Activated naive CD4-positive, alpha-beta T cell (primary cell): ENCODE results near the gene E2F7.
A peak's percentile ranks its signal among the peaks of the same experiment; 100 is the strongest.

ENCODE experiments used
- DNase-seq, 4 experiments: peaks; one replicate each; lab custom pipeline; 2025; lab: John Stamatoyannopoulos, UW

E2F7 gene

DNA sequence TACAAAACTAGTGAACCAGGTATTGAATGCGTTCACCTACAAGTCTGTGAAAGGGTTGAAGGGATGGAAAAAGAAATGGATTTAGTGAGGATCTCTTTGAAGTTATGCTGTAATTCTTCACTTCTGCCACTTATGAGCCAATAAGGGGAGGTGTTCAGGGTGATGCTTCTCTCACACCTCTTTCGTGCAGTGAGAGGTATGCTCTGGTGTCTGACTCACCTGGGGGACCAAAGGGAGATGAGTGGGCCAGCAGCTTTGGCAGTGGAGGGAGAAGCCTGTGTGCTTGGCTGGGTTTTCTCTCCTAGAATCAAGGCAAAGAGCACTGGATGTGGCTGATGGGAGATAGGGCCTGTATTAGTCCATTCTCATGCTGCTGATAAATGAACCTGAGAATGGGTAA is 45.4 kb downstream of the E2F7 start:
- DNase-seq, result no peak

DNA sequence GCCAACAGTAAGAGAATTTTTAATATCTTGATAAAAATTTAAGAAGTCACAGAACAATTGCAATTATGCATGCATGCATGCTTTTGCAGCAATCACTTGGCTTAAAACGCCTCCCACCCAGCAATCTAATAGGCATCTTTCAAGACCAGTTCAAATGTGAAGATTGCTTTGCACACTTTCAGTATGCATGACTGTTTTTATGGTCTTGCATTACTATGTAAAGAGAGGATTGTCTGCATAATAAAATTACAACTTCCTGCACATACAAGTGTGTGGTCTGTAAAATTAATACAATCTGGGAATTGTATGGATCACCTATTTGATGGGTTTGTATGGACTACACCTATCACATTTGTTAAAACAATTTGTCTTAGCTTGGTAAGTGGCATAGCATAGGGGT is 48.8 kb downstream of the E2F7 start:
- DNase-seq, result no peak

DNA sequence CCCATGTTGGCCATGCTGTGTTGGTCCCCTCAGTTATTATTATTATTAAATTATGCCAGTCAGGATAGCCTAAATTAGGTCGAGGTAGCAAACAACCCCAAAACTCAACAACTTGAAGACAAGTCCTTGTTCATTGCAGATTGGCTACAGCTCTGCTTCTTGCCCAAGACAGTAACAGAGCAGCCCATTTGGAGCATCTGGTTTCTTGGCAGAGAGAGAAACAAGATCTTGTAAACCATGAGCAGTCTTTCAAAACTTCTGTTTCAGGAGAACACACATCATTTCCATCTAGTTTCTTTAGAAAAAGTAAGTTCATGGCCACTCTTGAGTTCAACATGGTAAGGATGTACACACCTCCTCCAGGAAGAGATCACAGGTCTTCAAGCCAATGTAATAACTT is 52.3 kb downstream of the E2F7 start:
- DNase-seq, result no peak

DNA sequence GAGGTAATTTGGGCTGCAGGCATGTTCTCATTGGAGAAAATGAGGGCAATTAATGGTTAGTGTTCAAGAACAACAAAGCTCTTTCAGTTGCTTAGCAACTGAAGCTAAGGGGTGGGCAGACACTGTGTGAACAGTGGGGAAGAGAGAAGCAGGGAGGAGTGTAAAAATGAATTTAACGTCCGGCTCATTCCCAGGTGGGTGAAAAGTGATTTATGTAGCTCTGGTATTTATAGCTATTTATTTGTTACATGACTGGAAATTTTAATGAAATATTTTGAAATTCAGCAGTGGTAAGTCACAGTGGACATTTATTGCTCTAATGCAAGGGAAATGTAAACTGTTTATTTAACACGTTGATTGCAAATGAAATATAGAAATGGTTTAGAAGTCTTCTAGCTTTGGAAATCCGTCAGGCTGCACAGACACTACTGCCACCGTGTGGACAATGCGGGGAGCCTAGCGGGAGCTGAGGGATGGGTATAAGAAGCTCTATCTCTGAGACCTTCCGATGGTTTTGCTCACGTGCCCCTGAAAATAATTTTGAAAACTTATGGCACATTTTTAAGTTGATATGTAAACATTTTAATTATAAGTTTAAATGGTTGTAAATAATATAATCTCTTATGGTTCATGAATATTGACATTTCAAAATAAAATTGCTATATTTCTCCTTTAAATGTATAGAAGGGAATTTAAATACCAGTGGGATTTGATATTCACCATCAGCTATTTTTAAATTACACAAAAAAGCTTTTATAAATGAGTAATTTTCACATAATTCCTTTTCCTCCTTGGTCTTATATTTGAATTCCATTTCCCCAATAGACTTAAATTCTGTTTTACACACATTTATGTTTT is 54.4 kb downstream of the E2F7 start:
- peak in 3 of 4 experiments; percentile 29 to 41 (median 30) for DNase-seq

DNA sequence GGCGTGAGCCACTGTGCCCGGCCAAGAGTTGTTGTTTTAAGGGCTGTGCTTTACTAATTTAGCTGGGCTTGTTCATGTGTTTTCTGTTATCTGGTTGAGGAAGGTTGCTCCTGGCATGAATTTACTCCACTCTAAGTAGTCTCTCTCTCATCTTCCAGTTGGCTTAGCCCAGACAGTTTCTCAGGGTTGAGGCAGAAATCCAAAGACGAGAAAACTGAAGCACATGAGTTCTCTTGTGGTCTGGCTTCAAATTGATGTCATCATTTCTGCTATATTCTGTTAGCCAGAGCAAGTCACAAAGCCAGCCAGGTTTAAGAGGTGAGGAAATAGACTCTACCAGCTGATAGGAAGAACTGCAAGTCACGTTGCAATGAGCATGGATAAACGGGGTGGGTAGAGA is 57.9 kb downstream of the E2F7 start:
- DNase-seq, result no peak

DNA sequence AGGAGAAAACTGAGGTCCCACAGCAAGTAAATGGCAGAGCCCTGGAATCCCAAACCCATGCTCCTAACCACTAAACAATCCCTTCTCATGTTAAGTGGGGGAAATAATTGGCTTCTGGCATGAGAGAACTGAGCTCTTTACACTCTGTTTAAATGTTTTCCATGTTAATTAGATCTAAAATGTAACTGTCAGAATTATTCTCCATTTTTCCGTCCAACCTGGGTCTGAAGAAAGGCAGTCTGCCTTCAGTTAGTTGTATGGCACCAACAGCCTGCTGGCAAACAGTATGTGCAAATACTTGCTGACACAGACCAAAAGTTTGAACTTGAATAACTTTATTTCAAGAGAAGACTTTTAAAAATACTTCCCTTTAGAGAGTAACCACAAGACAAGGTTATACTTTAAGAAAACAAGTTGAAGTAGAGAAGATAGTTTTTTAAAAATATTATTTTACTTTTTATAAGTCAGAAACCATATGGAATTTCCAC is 59.7 kb downstream of the E2F7 start:
- no peak for DNase-seq

DNA sequence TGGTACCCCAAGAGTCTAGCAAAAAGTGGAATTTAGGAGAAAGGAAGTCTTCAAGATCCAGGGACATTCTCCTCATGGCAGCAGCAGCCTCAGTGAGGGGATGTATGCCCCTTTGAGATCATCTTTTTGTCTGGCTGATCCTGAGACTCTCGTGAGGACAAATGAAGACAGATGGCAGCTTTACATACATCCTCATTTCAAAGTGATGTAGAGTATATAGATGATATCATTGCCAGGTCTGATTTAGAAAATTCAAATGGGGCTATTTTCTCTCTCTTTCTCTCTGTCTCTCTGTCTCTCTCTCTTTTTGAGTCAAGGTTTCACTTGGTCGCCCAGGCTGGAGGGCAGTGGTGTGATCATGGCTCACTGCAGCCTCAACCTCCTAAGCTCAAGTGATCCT is 61.5 kb downstream of the E2F7 start:
- no peak for DNase-seq

DNA sequence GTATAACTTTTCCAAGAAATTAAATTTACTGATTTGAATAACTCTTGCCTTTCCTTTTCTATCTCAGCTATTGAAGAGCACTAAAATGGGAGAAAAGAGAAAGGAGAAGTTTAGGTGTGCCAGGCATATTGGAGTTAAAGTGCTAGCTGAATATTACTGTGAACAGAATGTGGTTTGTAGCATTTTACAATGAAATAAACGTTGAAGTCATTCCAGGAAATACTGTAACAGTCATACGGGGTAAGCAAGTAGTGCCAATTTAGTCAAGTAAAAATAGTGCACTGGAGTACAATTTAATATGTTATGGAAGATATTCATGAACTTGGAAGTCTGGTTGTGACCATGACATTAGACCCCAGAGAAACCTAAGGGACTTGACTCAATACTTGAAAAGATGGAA is 62.1 kb downstream of the E2F7 start:
- no peak for DNase-seq

DNA sequence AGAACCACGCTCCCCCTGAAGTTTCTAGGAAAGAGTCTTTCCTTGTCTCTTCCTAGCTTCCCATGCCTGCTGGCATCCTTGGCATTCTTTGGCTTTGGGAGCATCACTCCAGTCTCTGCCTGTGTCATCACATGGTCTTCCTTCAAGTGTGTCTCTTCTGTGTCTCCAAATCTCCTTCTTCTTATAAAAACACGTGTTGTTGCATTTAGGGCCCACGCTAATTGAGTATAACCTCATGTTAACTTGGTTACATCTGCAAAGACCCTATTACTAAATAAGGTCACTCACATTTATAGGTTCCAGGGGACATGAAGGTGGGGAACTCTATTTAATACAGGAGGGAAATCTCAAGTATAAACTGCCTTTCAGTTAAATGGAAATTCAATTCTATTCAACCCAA is 63.0 kb downstream of the E2F7 start:
- DNase-seq, result no peak

DNA sequence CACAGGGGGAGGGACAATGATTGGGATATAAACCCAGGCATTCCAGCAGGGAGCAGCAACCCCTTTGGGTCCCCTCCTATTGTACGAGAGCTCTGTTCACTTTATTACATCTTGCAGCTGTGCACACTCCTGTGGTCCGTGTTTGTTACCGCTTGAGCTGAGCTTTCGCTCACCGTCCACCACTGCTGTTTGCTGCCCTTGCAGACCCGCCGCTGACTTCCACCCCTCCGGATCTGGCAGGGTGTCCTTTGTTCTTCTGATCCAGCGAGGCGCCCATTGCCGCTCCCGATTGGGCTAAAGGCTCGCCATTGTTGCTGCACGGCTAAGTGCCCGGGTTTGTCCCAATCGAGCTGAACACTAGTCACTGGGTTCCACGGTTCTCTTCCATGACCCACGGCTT is 64.1 kb downstream of the E2F7 start:
- no peak for DNase-seq

DNA sequence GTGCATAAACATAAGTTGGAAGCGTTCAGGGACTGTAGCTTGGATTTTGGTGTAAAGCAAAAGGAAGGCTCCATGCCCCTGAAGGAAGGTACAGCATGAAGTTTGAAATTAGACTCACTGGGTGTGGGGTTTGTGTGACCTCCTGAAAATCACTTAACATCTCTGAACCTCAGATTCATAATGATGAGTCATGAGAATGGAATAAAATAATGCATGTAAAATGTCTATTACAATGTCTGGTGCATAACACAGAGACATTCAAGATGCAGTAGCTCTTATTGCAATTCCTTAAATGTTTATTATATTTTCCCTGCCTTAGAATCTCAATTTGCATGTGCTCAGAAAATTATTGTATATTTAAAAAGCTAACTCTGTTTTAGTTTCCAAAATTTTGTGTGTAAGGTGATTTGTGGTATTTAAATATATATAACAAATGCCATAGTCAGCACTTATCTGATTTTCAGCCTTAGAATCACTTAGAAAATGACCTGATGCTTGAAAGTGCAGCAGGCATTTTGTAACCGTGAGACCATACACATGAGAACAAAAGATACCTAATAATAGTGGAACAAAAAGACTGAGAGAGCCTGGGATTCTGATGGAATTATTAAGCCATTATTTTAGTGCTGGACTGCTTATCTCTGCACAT is 66.3 kb downstream of the E2F7 start:
- no peak for DNase-seq

DNA sequence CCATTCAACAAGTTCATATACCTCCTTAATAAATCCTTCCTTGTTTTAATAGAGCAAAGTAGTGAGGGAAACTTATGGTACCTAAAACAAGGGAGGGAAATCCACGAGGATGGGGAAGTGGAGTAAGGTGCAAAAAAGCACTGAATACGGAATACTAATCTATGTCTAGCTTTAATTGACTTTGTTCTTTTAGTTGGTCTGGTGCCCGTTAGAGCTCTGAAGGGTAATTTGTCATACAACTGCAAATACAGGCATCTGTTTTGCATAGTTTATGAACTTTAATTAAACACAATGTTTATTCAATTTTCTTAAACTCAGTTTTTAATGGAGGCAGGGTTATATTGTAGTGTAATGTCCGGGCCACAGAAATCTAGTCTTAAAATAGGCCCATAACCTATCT is 67.0 kb downstream of the E2F7 start:
- DNase-seq, result no peak

DNA sequence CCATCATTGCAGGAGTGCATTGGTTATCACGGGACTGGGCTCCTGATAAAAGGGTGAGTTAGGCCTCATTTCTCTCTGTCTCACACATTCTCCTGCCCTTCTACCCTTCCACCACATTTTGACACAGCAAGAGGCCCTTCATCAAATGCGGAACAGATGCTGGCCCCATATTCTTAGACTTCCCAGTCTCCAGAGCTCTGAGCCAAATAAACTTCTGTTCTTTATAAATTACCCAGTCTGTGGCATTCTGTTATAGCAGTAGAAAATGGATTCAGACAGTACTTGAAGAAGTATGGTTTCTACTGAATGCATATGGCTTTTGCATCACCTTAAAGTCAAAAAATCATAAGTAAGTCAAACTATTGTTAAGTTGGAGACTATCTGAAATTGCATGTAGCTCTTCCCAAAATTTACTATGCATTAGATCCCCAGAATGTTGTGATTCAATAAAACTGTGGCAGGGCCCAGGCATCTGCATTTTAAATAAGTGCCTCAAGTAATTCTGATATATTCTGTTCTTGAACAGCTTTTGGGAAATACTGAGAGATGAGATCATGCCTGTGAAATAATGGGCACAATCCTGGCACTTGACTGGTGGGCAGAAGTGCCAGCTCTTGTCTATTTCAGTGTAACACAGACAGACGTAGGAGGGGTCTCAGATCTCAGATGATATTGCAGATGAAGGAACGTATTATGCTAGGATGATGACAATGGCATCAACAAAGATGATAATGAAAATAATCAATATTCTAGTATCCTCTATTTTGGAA is 68.2 kb downstream of the E2F7 start:
- no peak for DNase-seq

DNA sequence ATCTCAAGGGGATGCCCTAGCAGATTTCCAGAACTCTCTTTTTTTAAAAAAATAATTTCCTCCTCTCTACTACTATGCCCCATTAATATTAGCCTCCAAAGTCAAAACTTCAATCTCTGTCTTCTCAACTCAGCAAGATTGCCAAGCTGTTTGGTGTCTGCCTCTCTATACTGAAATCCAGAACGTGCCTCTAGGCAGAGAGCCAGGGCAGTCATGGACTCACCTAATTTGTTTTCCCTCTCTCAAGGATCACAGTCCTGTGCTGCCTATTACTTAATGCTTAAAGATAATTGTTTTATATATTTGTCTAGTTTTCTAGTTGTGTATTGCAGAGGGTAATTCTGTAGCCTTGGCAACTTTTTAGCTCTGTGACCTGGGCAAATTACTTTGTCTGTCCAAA is 74.7 kb downstream of the E2F7 start:
- no peak for DNase-seq

DNA sequence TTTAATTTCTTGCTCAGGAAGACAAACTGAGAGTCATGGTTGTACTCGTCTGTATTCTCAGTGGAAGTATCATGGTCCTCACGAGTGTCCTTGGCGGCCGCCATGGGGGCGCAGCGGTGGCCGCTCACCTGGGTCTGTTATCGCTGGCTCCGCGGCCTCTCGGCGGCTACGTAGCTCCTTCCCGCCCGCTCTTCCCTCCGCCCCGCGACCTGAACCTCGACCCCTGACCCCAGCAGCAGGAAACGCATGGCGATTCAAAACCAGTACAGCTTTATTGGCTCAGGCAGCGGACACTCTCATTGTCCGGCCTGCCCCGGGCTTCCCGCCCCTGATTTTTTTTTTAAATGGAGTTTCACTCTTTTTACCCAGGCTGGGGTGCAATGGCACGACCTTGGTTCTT is 80.8 kb downstream of the E2F7 start:
- DNase-seq, result no peak

DNA sequence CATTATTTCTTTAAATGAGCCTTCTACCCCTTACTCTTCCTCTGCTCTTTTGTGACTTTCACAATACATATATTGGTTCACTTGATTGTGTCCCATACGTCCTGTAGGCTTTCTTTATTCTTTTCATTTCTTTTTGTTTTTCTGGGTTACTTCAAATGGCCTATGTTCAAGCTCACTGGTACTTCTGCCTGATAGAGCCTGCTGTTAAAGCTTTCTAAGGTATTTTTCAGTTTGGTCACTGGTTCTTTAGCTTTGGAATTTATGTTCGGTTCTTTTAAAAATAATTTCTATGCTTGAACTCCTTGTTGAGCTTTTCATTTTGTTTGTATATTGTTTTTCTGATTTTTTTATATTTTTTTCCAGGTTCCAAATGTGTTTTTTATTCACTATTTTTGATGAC is 81.9 kb downstream of the E2F7 start:
- no peak for DNase-seq

DNA sequence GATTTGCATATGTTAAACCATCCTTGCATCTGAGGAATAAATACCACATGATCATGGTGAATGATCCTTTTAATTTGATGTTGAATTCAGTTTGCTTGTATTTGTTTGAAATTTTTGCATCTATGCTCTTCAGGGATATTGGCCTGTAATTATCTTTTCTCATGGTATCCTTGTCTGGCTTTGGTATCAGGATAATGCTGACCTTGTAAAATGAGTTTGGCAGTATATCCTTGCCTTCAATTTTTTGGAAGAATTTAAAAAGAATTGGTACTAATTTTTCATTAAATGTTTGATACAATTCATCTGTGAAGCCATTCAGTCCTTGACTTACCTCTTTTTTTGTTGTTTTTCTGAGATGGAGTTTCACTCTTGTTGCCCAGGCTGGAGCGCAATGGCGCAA is 85.2 kb downstream of the E2F7 start:
- DNase-seq, result no peak

DNA sequence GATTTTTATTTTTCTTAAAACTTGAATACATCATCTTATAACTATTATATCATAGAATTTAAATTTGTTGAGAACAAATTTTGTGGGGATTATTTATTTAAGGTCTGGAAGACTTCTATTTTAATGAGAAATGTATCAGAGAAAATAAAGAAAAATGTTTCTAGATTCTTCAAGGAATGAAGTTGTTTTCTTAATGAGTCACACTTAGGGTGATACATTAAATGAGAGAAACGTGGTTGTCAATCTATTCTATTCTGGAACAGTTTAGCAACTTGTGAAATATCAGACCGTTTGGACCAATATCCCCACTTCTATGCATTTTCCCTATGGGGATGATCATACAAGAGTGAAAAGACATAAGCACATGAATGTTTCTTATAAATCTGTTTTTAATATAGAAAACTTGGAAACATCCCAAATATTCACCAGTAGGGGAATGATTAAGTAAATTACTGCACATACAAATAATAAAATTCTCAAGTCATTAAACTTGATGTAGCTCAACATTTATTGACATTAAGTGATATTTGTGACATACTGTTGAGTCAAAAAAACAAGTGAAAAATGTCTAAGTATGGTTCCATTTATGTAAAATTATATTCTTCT is 88.5 kb downstream of the E2F7 start:
- no peak for DNase-seq
